GM23248 (cell line): Measurements from ENCODE around the gene RRP8. TPM values are rescaled to one million over a fixed set of nuclear protein-coding genes. Genes with fewer than 3 reads are reported as not detected.

Experiments used
- DNase-seq: peaks from one replicate; pipeline ENCODE4 v3.0.0-alpha.2; 2015
- H2AFZ ChIP-seq: fragments of 200-600 bp; sonication (generic); 2 replicates; pipeline ENCODE4 v1.6.1; 2016; ENCODE audit warnings: antibody characterized with exemption
- H3F3A ChIP-seq: fragments of 200-600 bp; sonication (generic); 2 replicates; pipeline ENCODE4 v1.6.1; 2016; ENCODE audit warnings: mild to moderate bottlenecking, antibody characterized with exemption, mixed run types; ENCODE audit not compliant: insufficient read depth
- H3K27ac ChIP-seq: fragments of 200-600 bp; sonication (generic); 2 replicates; pipeline ENCODE4 v1.5.1; 2016; ENCODE audit warnings: mild to moderate bottlenecking
- H3K27me3 ChIP-seq: fragments of 200-600 bp; sonication (generic); replicated peaks from 2 replicates; pipeline ENCODE4 v1.6.1; 2016; ENCODE audit warnings: mild to moderate bottlenecking; ENCODE audit not compliant: insufficient read depth
- H3K36me3 ChIP-seq: fragments of 200-600 bp; sonication (generic); 2 replicates; pipeline ENCODE4 v1.6.1; 2016; ENCODE audit warnings: low read depth, mild to moderate bottlenecking
- H3K4me1 ChIP-seq: fragments of 200-600 bp; sonication (generic); 2 replicates; pipeline ENCODE4 v1.6.1; 2016; ENCODE audit warnings: mild to moderate bottlenecking; ENCODE audit not compliant: insufficient read depth
- H3K4me2 ChIP-seq: fragments of 200-600 bp; sonication (generic); one replicate; pipeline ENCODE4 v1.6.1; 2016; ENCODE audit warnings: mild to moderate bottlenecking; ENCODE audit not compliant: unreplicated experiment
- H3K4me3 ChIP-seq: fragments of 200-600 bp; sonication (generic); 2 replicates; pipeline ENCODE4 v1.5.1; 2016; ENCODE audit warnings: mild to moderate bottlenecking
- H3K79me2 ChIP-seq: fragments of 200-600 bp; sonication (generic); 2 replicates; pipeline ENCODE4 v1.6.1; 2016; ENCODE audit warnings: mild to moderate bottlenecking; ENCODE audit not compliant: insufficient read depth
- H3K9ac ChIP-seq: fragments of 200-600 bp; sonication (generic); 2 replicates; pipeline ENCODE4 v1.6.1; 2016; ENCODE audit warnings: mild to moderate bottlenecking
- H3K9me2 ChIP-seq: fragments of 200-600 bp; sonication (generic); 2 replicates; pipeline ENCODE4 v1.6.1; 2016; ENCODE audit warnings: mixed run types, mild to moderate bottlenecking, moderate library complexity; ENCODE audit not compliant: insufficient read depth
- H3K9me3 ChIP-seq: fragments of 200-600 bp; sonication (generic); one replicate; pipeline ENCODE4 v1.6.1; 2017; ENCODE audit warnings: low read depth
- H4K20me1 ChIP-seq: fragments of 200-600 bp; sonication (generic); 2 replicates; pipeline ENCODE4 v1.6.0; 2016; ENCODE audit not compliant: insufficient read depth
- EZH2 ChIP-seq: fragments of 200-600 bp; sonication (generic); IDR thresholded peaks from 2 replicates; pipeline ENCODE4 v1.6.1; 2018; ENCODE audit warnings: antibody characterized with exemption, mild to moderate bottlenecking; ENCODE audit not compliant: insufficient read depth, poor library complexity, severe bottlenecking
- EZH2phosphoT487 ChIP-seq: fragments of 200-600 bp; sonication (generic); IDR thresholded peaks from 2 replicates; pipeline ENCODE4 v1.6.1; 2018; ENCODE audit warnings: antibody characterized with exemption, moderate library complexity, mild to moderate bottlenecking, low read depth; ENCODE audit not compliant: insufficient read depth
- WGBS, 2 experiments: methylation state at CpG; one replicate each; pipeline ENCODE4 v1.1.6; 2015 to 2017; ENCODE audit warnings: low lambda C conversion rate in 2 of 2, low coverage in 1 of 2; ENCODE audit errors: missing lambda C conversion rate in 2 of 2; 5-methylcytosine and 5-hydroxymethylcytosine counted together
- in situ Hi-C: fragments of 300-500 bp; cut with MboI; formaldehyde crosslinking; loops from 2 replicates; pipeline ENCODE4 v1.15.0; 2020
- polyA plus RNA-seq: library from polyadenylated mRNA; unstranded; fragments of >200 nt; fragmentation: Nextera tagmentation; extraction: Ambion mirVana; gene quantifications from 2 replicates; pipeline ENCODE4 v1.2.1, GENCODE V29; 2016
- total RNA-seq: library from RNA; depleted of rRNA; stranded (reverse); fragments of >200 nt; shearing (Covaris generic); gene quantifications from 2 replicates; pipeline ENCODE4 v1.2.3, GENCODE V29; 2014

RRP8 gene
- total and polyA plus RNA-seq, 2 experiments from 2014 or later = 8.5 to 24.4 TPM

- no peaks in the 10 kb centered on the region for H3K27me3 ChIP-seq
- no peaks in the 10 kb centered on the region for H3K79me2 ChIP-seq
- H3K4me3 ChIP-seq = no peak overlapping the region
- TF ChIP-seq EZH2 = no peak
- TF ChIP-seq EZH2phosphoT487 = no peak
- 0 out of 2 replicates have a peak, but pooled peaks cover 1% of the 10 kb centered on the region for H3F3A ChIP-seq
- H3K9me2 ChIP-seq = no peaks in the 10 kb centered on the region
- no peak for DNase-seq
- no peak overlapping the region for H3K9ac ChIP-seq
- no peaks in the 10 kb centered on the region for H3K4me1 ChIP-seq
- no peak overlapping the region for H2AFZ ChIP-seq
- no peaks in the 10 kb centered on the region for H3K9me3 ChIP-seq
- H3K4me2 ChIP-seq = no peak overlapping the region
- no peak overlapping the region for H3K27ac ChIP-seq
- no peaks in the 10 kb centered on the region for H4K20me1 ChIP-seq
- no peaks in the 10 kb centered on the region for H3K36me3 ChIP-seq
- 94% methylated on average over 24 of the region's 24 CpGs for WGBS, 2 experiments
- in situ Hi-C loops = no loop called here
Measured at GRCh38 chr11:6629573-6629891, 26.1 kb upstream of the RRP8 start.

GRCh38 chr11:6628526-6628925, 25.1 kb upstream of the RRP8 start:
- no peaks in the 10 kb centered on the region for H3K27me3 ChIP-seq
- no peak overlapping the region for H3K9ac ChIP-seq
- no peaks in the 10 kb centered on the region for H3K9me3 ChIP-seq
- H3K9me2 ChIP-seq = no peaks in the 10 kb centered on the region
- no peak for DNase-seq
- H3F3A ChIP-seq = no peaks in the 10 kb centered on the region
- no peak overlapping the region for H3K27ac ChIP-seq
- in situ Hi-C loops = no loop called here
- no peak overlapping the region for H2AFZ ChIP-seq
- no peaks in the 10 kb centered on the region for H3K36me3 ChIP-seq
- H4K20me1 ChIP-seq = no peaks in the 10 kb centered on the region
- TF ChIP-seq EZH2 = no peak
- no peak for TF ChIP-seq EZH2phosphoT487
- H3K4me2 ChIP-seq = no peak overlapping the region
- WGBS, 2 experiments = 100% methylated on average over 4 of the region's 4 CpGs
- no peak overlapping the region for H3K4me3 ChIP-seq
- no peaks in the 10 kb centered on the region for H3K4me1 ChIP-seq
- no peaks in the 10 kb centered on the region for H3K79me2 ChIP-seq

GRCh38 chr11:6627762-6628241, 24.4 kb upstream of the RRP8 start:
- H3K4me2 ChIP-seq = no peak overlapping the region
- H3K27ac ChIP-seq = no peak overlapping the region
- H3F3A ChIP-seq = no peaks in the 10 kb centered on the region
- no peaks in the 10 kb centered on the region for H3K27me3 ChIP-seq
- no peaks in the 10 kb centered on the region for H3K4me1 ChIP-seq
- 91 to 98% methylated on average over 2 of the region's 2 CpGs for WGBS, 2 experiments
- H3K9me3 ChIP-seq = no peaks in the 10 kb centered on the region
- H3K9ac ChIP-seq = no peak overlapping the region
- no peaks in the 10 kb centered on the region for H4K20me1 ChIP-seq
- TF ChIP-seq EZH2 = no peak
- TF ChIP-seq EZH2phosphoT487 = no peak
- H2AFZ ChIP-seq = no peak overlapping the region
- in situ Hi-C loops = no loop called here
- H3K4me3 ChIP-seq = no peak overlapping the region
- H3K9me2 ChIP-seq = no peaks in the 10 kb centered on the region
- H3K79me2 ChIP-seq = no peaks in the 10 kb centered on the region
- no peaks in the 10 kb centered on the region for H3K36me3 ChIP-seq
- no peak for DNase-seq

GRCh38 chr11:6626971-6627761, 23.8 kb upstream of the RRP8 start:
- no peaks in the 10 kb centered on the region for H3K9me2 ChIP-seq
- TF ChIP-seq EZH2phosphoT487 = no peak
- no peak for TF ChIP-seq EZH2
- no peaks in the 10 kb centered on the region for H3F3A ChIP-seq
- no peak overlapping the region for H3K27ac ChIP-seq
- H3K4me1 ChIP-seq = no peaks in the 10 kb centered on the region
- H4K20me1 ChIP-seq = no peaks in the 10 kb centered on the region
- WGBS, 2 experiments = 78 to 87% methylated on average over 19 of the region's 19 CpGs
- no peaks in the 10 kb centered on the region for H3K79me2 ChIP-seq
- in situ Hi-C loops = no loop called here
- H2AFZ ChIP-seq = no peak overlapping the region
- H3K36me3 ChIP-seq = no peaks in the 10 kb centered on the region
- H3K4me3 ChIP-seq = no peak overlapping the region
- H3K27me3 ChIP-seq = no peaks in the 10 kb centered on the region
- H3K4me2 ChIP-seq = no peak overlapping the region
- DNase-seq = no peak
- H3K9me3 ChIP-seq = no peaks in the 10 kb centered on the region
- H3K9ac ChIP-seq = no peak overlapping the region

- no peaks in the 10 kb centered on the region for H3K36me3 ChIP-seq
- no peak overlapping the region for H3K27ac ChIP-seq
Measured at GRCh38 chr11:6625832-6626420, 22.5 kb upstream of the RRP8 start.

More at GRCh38 chr11:6625832-6626420, 22.5 kb upstream of the RRP8 start:
- Histone ChIP-seq H3K4me1 (no peaks in the 10 kb centered on the region), H3K27me3 (no peaks in the 10 kb centered on the region), H3K9me3 (no peaks in the 10 kb centered on the region), H3K4me3 (no peak overlapping the region), H2AFZ (no peak overlapping the region), H3F3A (no peaks in the 10 kb centered on the region), H3K9me2 (no peaks in the 10 kb centered on the region), H4K20me1 (no peaks in the 10 kb centered on the region), H3K79me2 (no peaks in the 10 kb centered on the region), H3K9ac (no peak overlapping the region), H3K4me2 (no peak overlapping the region)
- 90 to 93% methylated on average over 17 of the region's 17 CpGs for WGBS, 2 experiments
- no peak for DNase-seq
- TF ChIP-seq EZH2phosphoT487 (no peak), EZH2 (no peak)
- in situ Hi-C loops = no loop called here
